ENCODE data around the gene PLXNB1.

Gene PLXNB1

GRCh38 chr3:48433472-48434118 is 3.7 kb upstream of the PLXNB1 start:
- no peak overlapping the region for H3K4me3 ChIP-seq (replicated peaks; ENCODE audit: low read depth, low read length)
- no peak for DNase-seq (ENCODE audit: extremely low read depth, low read depth)
- TF ChIP-seq CTCF (IDR thresholded peaks at IDR 0.05; ENCODE audit: low read depth, low read length, missing control alignments): no peak

GRCh38 chr3:48432411-48433371 is 2.8 kb upstream of the PLXNB1 start:
- no peak overlapping the region for H3K4me3 ChIP-seq (replicated peaks; ENCODE audit: low read depth, low read length)
- DNase-seq (ENCODE audit: extremely low read depth, low read depth): no peak

GRCh38 chr3:48431224-48432029 is 1.5 kb upstream of the PLXNB1 start:
- no peak overlapping the region for H3K4me3 ChIP-seq (replicated peaks; ENCODE audit: low read depth, low read length)
- TF ChIP-seq CTCF (IDR thresholded peaks at IDR 0.05; ENCODE audit: low read depth, low read length, missing control alignments): no peak
- DNase-seq (ENCODE audit: extremely low read depth, low read depth): no peak

More at GRCh38 chr3:48432411-48433371, 2.8 kb upstream of the PLXNB1 start:
- peak; percentile 11 for TF ChIP-seq CTCF (IDR thresholded peaks at IDR 0.05; ENCODE audit: low read depth, low read length, missing control alignments)

GRCh38 chr3:48430708-48431101 is 819 bp upstream of the PLXNB1 start:
- DNase-seq (ENCODE audit: extremely low read depth, low read depth): no peak
- H3K4me3 ChIP-seq (replicated peaks; ENCODE audit: low read depth, low read length): no peak overlapping the region
- no peak for TF ChIP-seq CTCF (IDR thresholded peaks at IDR 0.05; ENCODE audit: low read depth, low read length, missing control alignments)

GRCh38 chr3:48429317-48429959 is 448 bp downstream of the PLXNB1 start:
- DNase-seq (ENCODE audit: extremely low read depth, low read depth): no peak
- H3K4me3 ChIP-seq (replicated peaks; ENCODE audit: low read depth, low read length): peak overlapping the region; percentile 59
- no peak for TF ChIP-seq CTCF (IDR thresholded peaks at IDR 0.05; ENCODE audit: low read depth, low read length, missing control alignments)
